Astrocyte (in vitro differentiated cells and primary cell): ENCODE measurements around the gene FER.

Experiments used
- CTCF ChIP-seq: IDR thresholded peaks from 2 replicates; pipeline ENCODE4 v1.5.1; 2011; ENCODE audit warnings: low read depth, mild to moderate bottlenecking, inconsistent platforms, low read length, moderate library complexity; ENCODE audit not compliant: insufficient read depth
- EZH2 ChIP-seq: IDR thresholded peaks from 2 replicates; pipeline ENCODE4 v1.6.1; 2012; ENCODE audit warnings: mild to moderate bottlenecking, low read length, inconsistent platforms; ENCODE audit not compliant: insufficient read depth

- TF ChIP-seq CTCF (no peak), EZH2 (no peak)
Measured at GRCh38 chr5:108867656-108868055, 120.0 kb downstream of the FER start.
